ENCODE measurements around the gene NR5A2. TPM values are rescaled to one million over a fixed set of nuclear protein-coding genes. Genes with fewer than 3 reads are reported as not detected.

NR5A2 gene
- total RNA-seq, 1 donor from 2014 or later: 12.7 TPM

GRCh38 chr1:200176798-200177197, 149.3 kb downstream of the NR5A2 start:
- no peaks in the 10 kb centered on the region for H3K27me3 ChIP-seq
- no peaks in the 10 kb centered on the region for H3K4me1 ChIP-seq
- no peaks in the 10 kb centered on the region for H3K36me3 ChIP-seq
- no peaks in the 10 kb centered on the region for H3K9me3 ChIP-seq
- TF ChIP-seq, protein P1, sequence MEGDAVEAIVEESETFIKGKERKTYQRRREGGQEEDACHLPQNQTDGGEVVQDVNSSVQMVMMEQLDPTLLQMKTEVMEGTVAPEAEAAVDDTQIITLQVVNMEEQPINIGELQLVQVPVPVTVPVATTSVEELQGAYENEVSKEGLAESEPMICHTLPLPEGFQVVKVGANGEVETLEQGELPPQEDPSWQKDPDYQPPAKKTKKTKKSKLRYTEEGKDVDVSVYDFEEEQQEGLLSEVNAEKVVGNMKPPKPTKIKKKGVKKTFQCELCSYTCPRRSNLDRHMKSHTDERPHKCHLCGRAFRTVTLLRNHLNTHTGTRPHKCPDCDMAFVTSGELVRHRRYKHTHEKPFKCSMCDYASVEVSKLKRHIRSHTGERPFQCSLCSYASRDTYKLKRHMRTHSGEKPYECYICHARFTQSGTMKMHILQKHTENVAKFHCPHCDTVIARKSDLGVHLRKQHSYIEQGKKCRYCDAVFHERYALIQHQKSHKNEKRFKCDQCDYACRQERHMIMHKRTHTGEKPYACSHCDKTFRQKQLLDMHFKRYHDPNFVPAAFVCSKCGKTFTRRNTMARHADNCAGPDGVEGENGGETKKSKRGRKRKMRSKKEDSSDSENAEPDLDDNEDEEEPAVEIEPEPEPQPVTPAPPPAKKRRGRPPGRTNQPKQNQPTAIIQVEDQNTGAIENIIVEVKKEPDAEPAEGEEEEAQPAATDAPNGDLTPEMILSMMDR (IDR thresholded peaks at IDR 0.05): no peak
- H3K4me3 ChIP-seq: no peak overlapping the region
- DNase-seq (ENCODE audit: low spot score in 2 of 2): no peak
- H3K27ac ChIP-seq: no peak overlapping the region
- intact Hi-C loops (cut with DNase I): no loop called here

DNA sequence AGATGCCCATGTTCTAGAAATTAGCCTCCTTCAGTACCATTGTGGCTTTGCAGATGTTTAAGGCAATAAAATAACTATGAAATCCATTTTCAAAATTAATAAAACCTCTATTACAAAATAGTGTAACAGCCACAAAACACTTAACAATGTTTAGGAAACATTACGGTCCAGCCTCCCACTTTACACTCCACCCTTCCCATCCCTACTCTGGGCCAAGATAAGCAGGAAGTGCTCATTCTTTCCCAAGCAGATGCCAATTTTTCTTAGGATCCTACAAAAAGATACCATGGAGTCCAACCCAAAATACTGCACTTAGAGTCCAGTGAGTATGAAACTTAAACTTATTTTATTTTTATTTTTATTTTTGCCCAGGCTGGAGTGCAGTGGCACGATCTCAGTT, 150.8 kb downstream of the NR5A2 start:
- TF ChIP-seq, protein P1 (IDR thresholded peaks at IDR 0.05): no peak
- no peak overlapping the region for H3K4me3 ChIP-seq
- H3K36me3 ChIP-seq: no peaks in the 10 kb centered on the region
- H3K27ac ChIP-seq: no peak overlapping the region
- H3K27me3 ChIP-seq: no peaks in the 10 kb centered on the region
- no peaks in the 10 kb centered on the region for H3K9me3 ChIP-seq
- intact Hi-C loops (cut with DNase I): no loop called here
- no peaks in the 10 kb centered on the region for H3K4me1 ChIP-seq
- DNase-seq (ENCODE audit: low spot score in 2 of 2): no peak

DNA sequence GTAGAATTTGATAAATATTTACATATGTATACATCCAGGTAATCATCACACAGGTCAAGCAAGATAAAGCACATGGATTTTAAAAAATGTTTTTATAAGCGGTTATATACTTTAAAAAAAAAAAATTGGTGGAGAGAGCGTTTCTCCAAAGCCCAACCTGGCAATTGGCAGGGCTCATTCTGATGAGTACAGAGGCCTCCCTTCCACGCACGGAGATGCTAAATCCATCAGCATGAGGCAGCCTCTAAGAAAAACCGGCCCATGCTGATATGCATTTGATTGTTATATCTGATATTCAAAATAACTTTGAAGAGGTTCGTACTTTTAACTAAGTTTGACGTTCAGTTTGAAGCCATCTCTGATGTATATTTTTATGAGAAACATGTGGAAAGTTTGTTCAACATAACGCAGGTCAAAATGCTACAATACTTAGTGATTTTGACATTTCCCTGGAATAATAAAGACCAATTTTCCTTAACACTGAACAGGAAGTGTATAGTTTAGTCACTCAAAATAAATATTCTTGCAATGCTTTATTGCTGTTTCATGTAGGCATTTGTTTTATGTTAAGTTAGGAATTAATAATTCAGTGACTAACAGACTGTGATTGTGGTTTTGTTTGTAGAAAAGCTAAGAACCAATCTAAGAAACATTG, 151.7 kb downstream of the NR5A2 start:
- TF ChIP-seq, protein P1 (IDR thresholded peaks at IDR 0.05): no peak
- Histone ChIP-seq H3K9me3 (no peaks in the 10 kb centered on the region), H3K4me3 (no peak overlapping the region), H3K4me1 (peaks cover 0 to 7% of the 10 kb centered on the region in 2 donors), H3K27me3 (no peaks in the 10 kb centered on the region), H3K36me3 (no peaks in the 10 kb centered on the region), H3K27ac (no peak overlapping the region)
- DNase-seq (ENCODE audit: low spot score in 2 of 2): no peak
- intact Hi-C loops (cut with DNase I): no loop called here

GRCh38 chr1:200179781-200180160, 152.3 kb downstream of the NR5A2 start:
- Histone ChIP-seq H3K4me3 (no peak overlapping the region), H3K27ac (no peak overlapping the region), H3K9me3 (no peaks in the 10 kb centered on the region), H3K36me3 (no peaks in the 10 kb centered on the region), H3K4me1 (peaks cover 0 to 10% of the 10 kb centered on the region in 2 donors), H3K27me3 (no peaks in the 10 kb centered on the region)
- DNase-seq (ENCODE audit: low spot score in 2 of 2): no peak
- TF ChIP-seq, protein P1 (IDR thresholded peaks at IDR 0.05): no peak
- intact Hi-C loops (cut with DNase I): no loop called here

- H3K4me3 ChIP-seq: no peak overlapping the region
- no peaks in the 10 kb centered on the region for H3K36me3 ChIP-seq
- intact Hi-C loops (cut with DNase I): no loop called here
- H3K4me1 ChIP-seq: peaks cover 0 to 10% of the 10 kb centered on the region in 2 donors
- no peak for DNase-seq (ENCODE audit: low spot score in 2 of 2)
- no peak overlapping the region for H3K27ac ChIP-seq
- no peaks in the 10 kb centered on the region for H3K9me3 ChIP-seq
- H3K27me3 ChIP-seq: no peaks in the 10 kb centered on the region
- TF ChIP-seq, protein P1 (IDR thresholded peaks at IDR 0.05): no peak
Observed at GRCh38 chr1:200180821-200181220, 153.3 kb downstream of the NR5A2 start.

DNA sequence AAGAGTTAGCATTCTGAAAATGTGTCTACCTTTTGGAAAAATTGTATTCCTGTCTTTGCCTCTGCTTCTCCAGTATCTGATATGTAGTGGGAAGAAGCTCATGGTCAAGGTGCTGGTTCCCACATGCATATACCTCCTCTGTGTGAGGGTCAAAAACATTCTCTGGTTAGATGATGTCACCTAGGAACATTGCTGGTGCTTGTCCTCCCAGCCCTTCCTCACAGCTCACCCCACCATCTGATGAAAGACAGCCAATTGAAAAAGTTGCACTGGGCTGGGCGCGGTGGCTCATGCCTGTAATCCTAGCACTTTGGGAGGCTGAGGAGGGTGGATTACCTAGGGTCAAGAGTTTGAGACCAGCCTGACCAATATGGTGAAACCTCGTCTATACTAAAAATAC, 154.4 kb downstream of the NR5A2 start:
- no peak for DNase-seq (ENCODE audit: low spot score in 2 of 2)
- intact Hi-C loops (cut with DNase I): no loop called here

More for the DNA sequence above, 154.4 kb downstream of the NR5A2 start:
- no peaks in the 10 kb centered on the region for H3K36me3 ChIP-seq
- H3K27ac ChIP-seq: no peak overlapping the region
- H3K4me3 ChIP-seq: no peak overlapping the region
- H3K9me3 ChIP-seq: no peaks in the 10 kb centered on the region
- H3K4me1 ChIP-seq: peaks cover 0 to 10% of the 10 kb centered on the region in 2 donors
- TF ChIP-seq, protein P1 (IDR thresholded peaks at IDR 0.05): no peak
- no peaks in the 10 kb centered on the region for H3K27me3 ChIP-seq

Data from ascending aorta (tissue), 2 donors.